ENCODE results near the gene MED26. TPM values are rescaled to one million over a fixed set of nuclear protein-coding genes. Genes with fewer than 3 reads are reported as not detected.

MED26 gene
- total and polyA plus RNA-seq, 2 of the 13 experiments (the other 11 are each of a cell fraction or from before 2014, with no cell fraction given) = 3.5 to 3.8 TPM

DNA sequence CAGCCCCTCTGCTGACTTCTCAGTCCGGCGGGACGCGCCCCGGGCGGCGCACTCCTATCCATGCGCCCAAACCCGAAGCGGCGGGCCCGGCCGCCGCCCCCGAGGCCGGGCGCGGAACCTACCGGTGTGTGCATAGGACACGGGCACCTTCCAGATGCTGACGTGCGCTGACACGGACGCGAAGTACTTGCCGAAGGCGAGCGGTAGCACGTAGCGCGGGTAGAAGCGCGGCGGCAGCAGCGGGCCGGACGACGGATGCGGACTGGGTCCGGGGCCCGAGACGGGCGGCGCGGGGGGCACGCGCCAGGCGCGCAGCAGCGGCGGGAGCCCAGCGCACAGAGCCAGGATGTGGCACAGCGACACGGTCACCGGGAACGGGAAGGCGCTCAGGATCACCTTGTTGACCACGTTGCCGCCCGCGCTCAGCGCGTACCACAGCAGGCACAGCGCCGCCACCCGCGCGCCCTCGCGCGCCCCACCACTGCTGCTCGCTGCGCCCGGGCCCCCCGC is 56.1 kb downstream of the MED26 start (continued):
- TF ChIP-seq CAMTA2 (CRISPR knock-in tag; IDR thresholded peaks at IDR 0.05; ENCODE audit: borderline replicate concordance) = 0 out of 2 replicates have a peak, but pooled peaks have one; percentile 25
- 0 out of 2 replicates have a peak, but pooled peaks have one; percentile 60 for TF ChIP-seq ZNF749 (CRISPR knock-in tag; IDR thresholded peaks at IDR 0.05; ENCODE audit: borderline replicate concordance)
- peak; percentile 7 for TF ChIP-seq AGO1 (IDR thresholded peaks at IDR 0.05; ENCODE audit: low read depth, low read length, poor library complexity, severe bottlenecking)
- TF ChIP-seq, protein P1, sequence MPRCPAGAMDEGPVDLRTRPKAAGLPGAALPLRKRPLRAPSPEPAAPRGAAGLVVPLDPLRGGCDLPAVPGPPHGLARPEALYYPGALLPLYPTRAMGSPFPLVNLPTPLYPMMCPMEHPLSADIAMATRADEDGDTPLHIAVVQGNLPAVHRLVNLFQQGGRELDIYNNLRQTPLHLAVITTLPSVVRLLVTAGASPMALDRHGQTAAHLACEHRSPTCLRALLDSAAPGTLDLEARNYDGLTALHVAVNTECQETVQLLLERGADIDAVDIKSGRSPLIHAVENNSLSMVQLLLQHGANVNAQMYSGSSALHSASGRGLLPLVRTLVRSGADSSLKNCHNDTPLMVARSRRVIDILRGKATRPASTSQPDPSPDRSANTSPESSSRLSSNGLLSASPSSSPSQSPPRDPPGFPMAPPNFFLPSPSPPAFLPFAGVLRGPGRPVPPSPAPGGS (CRISPR knock-in tag; IDR thresholded peaks at IDR 0.05) = no peak
- TF ChIP-seq ZNF598 (CRISPR knock-in tag; IDR thresholded peaks at IDR 0.05; ENCODE audit: borderline replicate concordance) = 0 out of 2 replicates have a peak, but pooled peaks have one; percentile 0
- 0 out of 2 replicates have a peak, but pooled peaks have one; percentile 53 for TF ChIP-seq ZNF546 (CRISPR knock-in tag; conservative IDR thresholded peaks at IDR 0.05)
- peak; percentile 20; the same call in 1 of the 2 replicates for TF ChIP-seq RAD21 (CRISPR knock-in tag; IDR thresholded peaks at IDR 0.05)
- peak; percentile 34; the same call in 1 of the 2 replicates for TF ChIP-seq ZNF232 (CRISPR knock-in tag; IDR thresholded peaks at IDR 0.05; ENCODE audit: borderline replicate concordance)
- TF ChIP-seq ZNF761 (CRISPR knock-in tag; conservative IDR thresholded peaks at IDR 0.05) = 0 out of 2 replicates have a peak, but pooled peaks have one; percentile 75
- 0 out of 2 replicates have a peak, but pooled peaks have one; percentile 7 for TF ChIP-seq CSRNP2 (CRISPR knock-in tag; conservative IDR thresholded peaks at IDR 0.05; ENCODE audit: low read depth)
- TF ChIP-seq, protein P2, sequence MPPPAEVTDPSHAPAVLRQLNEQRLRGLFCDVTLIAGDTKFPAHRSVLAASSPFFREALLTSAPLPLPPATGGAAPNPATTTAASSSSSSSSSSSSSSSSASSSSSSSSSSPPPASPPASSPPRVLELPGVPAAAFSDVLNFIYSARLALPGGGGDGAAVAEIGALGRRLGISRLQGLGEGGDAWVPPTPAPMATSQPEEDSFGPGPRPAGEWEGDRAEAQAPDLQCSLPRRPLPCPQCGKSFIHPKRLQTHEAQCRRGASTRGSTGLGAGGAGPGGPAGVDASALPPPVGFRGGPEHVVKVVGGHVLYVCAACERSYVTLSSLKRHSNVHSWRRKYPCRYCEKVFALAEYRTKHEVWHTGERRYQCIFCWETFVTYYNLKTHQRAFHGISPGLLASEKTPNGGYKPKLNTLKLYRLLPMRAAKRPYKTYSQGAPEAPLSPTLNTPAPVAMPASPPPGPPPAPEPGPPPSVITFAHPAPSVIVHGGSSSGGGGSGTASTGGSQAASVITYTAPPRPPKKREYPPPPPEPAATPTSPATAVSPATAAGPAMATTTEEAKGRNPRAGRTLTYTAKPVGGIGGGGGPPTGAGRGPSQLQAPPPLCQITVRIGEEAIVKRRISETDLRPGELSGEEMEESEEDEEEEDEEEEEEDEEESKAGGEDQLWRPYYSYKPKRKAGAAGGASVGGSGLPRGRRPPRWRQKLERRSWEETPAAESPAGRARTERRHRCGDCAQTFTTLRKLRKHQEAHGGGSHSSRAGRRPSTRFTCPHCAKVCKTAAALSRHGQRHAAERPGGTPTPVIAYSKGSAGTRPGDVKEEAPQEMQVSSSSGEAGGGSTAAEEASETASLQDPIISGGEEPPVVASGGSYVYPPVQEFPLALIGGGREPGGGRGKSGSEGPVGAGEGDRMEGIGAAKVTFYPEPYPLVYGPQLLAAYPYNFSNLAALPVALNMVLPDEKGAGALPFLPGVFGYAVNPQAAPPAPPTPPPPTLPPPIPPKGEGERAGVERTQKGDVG (CRISPR knock-in tag; IDR thresholded peaks at IDR 0.05; ENCODE audit: borderline replicate concordance) = 0 out of 2 replicates have a peak, but pooled peaks have one; percentile 1
- TF ChIP-seq JUND (CRISPR knock-in tag; IDR thresholded peaks at IDR 0.05) = no peak
- no peak for TF ChIP-seq DBP (CRISPR knock-in tag; IDR thresholded peaks at IDR 0.05; ENCODE audit: not compliant biosample characterization)
- 0 out of 2 replicates have a peak, but pooled peaks have one; percentile 13 for TF ChIP-seq ZNF274 (CRISPR knock-in tag; IDR thresholded peaks at IDR 0.05)
- no peak for TF ChIP-seq HDAC1 (CRISPR knock-in tag; IDR thresholded peaks at IDR 0.05)
- peak; percentile 64; the same call in 1 of the 2 replicates for TF ChIP-seq CHCHD3 (CRISPR knock-in tag; IDR thresholded peaks at IDR 0.05)
- peak; percentile 42; the same call in 1 of the 2 replicates for TF ChIP-seq RBFOX2 (IDR thresholded peaks at IDR 0.05; ENCODE audit: low read depth, low read length)
- no peak for TF ChIP-seq ZNF841 (CRISPR knock-in tag; IDR thresholded peaks at IDR 0.05; ENCODE audit: borderline replicate concordance)
- TF ChIP-seq ZIK1 (CRISPR knock-in tag; IDR thresholded peaks at IDR 0.05; ENCODE audit: borderline replicate concordance, low read depth) = peak; percentile 23; the same call in 1 of the 2 replicates
- TF ChIP-seq AGO2 (optimal IDR thresholded peaks at IDR 0.05; ENCODE audit: low read depth, low read length) = peak; percentile 59
